Limb (tissue), 2 donors: ENCODE measurements around the gene SRF.
"Not testable (repeated sequence)": the region's sequence is repeated elsewhere in the genome, so short reads cannot be mapped to it uniquely, and the experiment has no call there.

Source experiments
- DNase-seq, 2 donors: peaks; one replicate each; pipeline ENCODE4 v3.0.0-alpha.2; 2016; ENCODE audit errors: extremely low spot score in 2 of 2

The SRF gene

GRCh38 chr6:43170931-43171706, at the start of gene SRF:
Gene SRF (plus strand): TSS chr6:43171269. CDS start chr6:43171657, 388 bp downstream.
- peak; percentile 100 for DNase-seq

- DNase-seq = no peak
Measured at GRCh38 chr6:43122146-43122545, 48.9 kb upstream of the SRF start.

DNA sequence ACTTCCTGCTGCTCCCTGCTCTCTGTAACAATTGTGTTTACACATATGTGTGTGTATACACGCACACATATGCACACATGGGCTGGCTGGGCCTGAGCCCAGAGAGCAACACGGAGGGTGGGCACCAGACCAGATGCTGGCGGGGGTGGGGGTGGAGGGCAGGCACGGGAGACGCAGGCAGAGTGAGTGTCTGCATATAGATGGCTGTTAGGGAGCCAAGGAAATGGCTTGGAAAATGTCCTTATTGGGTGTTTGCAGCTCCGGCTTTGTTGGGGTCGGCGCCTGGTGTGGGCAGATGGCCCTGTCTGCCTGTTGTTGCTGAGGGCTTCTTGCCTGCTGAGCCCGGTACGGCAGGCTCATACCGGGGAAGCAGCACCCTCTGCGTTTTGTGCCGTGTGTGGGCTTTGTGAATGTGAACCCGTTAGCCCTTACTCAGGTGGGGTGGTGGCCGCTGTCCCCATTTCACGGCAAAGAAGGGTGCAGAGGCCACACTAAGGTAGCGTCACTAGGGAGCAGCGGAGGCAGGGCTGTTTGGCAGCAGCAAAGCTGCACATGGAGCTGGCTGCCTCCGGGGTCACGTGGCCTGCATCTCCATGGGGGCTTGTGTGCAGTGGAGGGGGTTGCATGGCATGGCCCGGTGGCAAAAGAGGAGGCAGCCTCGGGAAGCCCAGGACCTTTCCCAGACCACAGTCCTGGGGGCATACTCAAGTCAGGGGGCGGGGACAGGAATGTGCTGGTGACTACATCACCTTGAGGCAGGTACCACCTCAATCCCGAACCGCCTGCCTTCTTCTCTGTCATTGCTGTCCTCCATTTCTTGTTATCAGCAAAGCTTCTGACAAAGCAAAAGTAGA, 47.4 kb upstream of the SRF start:
- no peak for DNase-seq

GRCh38 chr6:43124481-43124880, 46.6 kb upstream of the SRF start:
- no peak for DNase-seq

DNA sequence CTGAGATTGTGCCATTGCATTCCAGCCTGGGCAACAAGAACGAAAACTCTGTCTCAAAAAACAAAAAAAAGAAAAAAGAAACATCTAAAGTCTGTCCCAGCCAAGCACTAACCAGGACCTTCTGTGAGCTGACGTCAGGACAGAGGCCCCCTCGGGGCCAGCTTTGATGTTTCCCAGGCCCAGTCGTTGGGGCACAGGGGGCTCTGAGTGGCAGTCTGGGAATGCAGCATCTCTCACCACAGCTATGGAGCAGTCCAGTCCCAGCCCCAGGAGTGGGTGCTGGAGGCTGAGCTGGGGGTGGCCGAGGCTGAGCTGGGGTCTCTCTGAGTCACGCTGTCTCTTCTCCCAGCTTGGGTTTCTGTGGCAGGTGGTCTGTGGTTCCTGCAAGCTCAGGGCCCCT, 46.0 kb upstream of the SRF start:
- DNase-seq = peak in 1 of 2 donors; percentile 64

DNA sequence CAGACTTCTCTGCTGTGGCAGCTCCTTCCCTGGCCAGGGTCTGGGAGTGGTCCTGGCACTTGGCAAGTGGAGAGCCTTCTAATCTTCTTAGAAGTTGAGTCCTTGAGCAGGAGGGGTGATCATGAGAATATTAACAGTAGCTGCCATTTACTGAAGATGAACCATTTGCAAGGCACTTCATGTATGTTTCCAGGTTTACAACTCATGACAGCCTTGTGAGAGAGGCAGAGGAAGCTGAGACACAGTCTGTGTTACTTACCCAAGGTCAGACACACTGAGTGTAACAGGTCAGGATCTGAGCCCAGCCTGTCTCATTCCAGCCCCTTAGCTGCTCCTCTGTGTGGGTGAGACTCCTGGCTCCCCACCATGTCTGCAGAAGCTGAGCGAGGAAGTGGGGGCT, 45.5 kb upstream of the SRF start:
- no peak for DNase-seq

- no peak for DNase-seq
Measured at GRCh38 chr6:43127180-43127579, 43.9 kb upstream of the SRF start.

GRCh38 chr6:43127877-43128276, 43.2 kb upstream of the SRF start:
- DNase-seq = no peak

- no peak for DNase-seq
Measured at GRCh38 chr6:43128926-43129325, 42.1 kb upstream of the SRF start.

GRCh38 chr6:43129434-43130194, 41.5 kb upstream of the SRF start:
- DNase-seq = no peak

- no peak for DNase-seq
Measured at GRCh38 chr6:43130429-43130828, 40.6 kb upstream of the SRF start.

DNA sequence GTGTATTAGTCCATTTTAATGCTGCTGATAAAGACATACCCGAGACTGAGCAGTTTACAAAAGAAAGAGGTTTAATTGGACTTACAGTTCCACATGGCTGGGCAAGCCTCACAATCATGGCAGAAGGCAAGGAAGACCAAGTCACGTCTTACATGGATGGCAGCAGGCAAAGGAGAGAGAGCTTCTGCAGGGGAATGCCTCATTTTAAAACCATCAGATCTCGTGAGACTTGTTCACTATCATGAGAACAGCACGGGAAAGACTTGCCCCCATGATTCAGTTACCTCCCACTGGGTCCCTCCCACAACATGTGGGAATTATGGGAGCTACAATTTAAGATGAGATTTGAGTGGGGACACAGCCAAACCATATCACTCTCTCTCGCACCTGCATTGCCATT, 39.7 kb upstream of the SRF start:
- DNase-seq = not testable (repeated sequence)

DNA sequence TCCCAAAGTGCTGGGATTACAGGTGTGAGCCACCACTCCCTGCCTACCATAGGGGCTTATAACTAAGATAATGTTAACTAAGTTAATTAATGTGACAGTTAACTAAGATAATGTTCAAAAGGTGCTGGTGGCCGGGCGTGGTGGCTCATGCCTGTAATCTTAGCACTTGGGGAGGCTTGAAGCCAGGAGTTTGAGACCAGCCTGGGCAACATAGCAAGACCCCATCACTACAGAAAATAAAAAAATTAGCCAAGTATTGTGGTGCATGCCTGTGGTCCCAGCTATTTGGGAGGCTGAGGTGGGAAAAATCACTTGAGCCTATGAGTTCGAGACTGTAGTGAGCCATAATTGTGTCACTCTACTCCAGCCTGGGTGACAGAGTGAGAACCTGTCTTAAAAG, 32.8 kb upstream of the SRF start:
- no peak for DNase-seq

DNA sequence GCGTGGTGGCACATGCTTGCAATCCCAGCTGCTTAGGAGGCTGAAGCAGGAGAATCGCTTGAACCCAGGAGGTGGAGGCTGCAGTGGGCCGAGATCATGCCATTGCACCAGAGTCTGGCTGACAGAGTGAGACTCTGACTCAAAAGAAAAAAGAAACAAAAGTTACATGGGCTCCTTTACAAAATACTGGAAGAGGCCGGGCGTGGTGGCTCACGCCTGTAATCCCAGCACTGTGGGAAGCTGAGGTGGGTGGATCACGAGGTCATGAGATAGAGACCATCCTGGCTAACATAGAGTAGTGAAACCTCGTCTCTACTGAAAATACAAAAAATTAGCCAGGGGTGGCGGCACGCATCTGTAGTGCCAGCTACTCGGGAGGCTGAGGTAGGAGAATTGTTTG, 31.1 kb upstream of the SRF start:
- DNase-seq = not testable (repeated sequence)

DNA sequence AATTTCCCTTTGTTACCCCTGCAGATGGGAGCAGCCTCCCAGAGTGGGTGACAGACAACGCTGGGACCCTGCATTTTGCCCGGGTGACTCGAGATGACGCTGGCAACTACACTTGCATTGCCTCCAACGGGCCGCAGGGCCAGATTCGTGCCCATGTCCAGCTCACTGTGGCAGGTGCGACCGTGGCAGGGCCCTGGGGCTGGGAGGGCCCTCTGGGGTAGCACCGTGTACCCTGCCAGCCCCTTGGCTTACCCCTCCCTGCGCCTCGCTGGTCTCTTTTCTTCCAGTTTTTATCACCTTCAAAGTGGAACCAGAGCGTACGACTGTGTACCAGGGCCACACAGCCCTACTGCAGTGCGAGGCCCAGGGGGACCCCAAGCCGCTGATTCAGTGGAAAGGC, 29.4 kb upstream of the SRF start:
- no peak for DNase-seq

DNA sequence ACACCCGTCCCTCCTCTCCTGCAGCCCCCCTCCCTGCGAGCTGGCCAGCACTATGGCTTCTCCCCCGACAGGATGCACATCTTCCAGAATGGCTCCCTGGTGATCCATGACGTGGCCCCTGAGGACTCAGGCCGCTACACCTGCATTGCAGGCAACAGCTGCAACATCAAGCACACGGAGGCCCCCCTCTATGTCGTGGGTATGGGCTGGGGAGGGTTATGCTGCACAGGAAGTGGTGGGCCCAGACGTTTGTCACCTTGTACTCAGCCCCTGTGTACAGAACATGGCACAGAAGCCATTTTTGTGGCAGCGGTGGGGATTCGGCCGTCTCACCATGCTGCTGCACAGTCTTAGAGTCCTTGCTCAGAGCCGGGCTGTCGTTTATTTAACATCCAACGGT, 29.0 kb upstream of the SRF start:
- no peak for DNase-seq

GRCh38 chr6:43143235-43144128, 27.6 kb upstream of the SRF start:
- DNase-seq = peak; percentile 95 to 96

GRCh38 chr6:43144879-43145278, 26.2 kb upstream of the SRF start:
- no peak for DNase-seq

- DNase-seq = no peak
Measured at GRCh38 chr6:43146261-43146660, 24.8 kb upstream of the SRF start.

DNA sequence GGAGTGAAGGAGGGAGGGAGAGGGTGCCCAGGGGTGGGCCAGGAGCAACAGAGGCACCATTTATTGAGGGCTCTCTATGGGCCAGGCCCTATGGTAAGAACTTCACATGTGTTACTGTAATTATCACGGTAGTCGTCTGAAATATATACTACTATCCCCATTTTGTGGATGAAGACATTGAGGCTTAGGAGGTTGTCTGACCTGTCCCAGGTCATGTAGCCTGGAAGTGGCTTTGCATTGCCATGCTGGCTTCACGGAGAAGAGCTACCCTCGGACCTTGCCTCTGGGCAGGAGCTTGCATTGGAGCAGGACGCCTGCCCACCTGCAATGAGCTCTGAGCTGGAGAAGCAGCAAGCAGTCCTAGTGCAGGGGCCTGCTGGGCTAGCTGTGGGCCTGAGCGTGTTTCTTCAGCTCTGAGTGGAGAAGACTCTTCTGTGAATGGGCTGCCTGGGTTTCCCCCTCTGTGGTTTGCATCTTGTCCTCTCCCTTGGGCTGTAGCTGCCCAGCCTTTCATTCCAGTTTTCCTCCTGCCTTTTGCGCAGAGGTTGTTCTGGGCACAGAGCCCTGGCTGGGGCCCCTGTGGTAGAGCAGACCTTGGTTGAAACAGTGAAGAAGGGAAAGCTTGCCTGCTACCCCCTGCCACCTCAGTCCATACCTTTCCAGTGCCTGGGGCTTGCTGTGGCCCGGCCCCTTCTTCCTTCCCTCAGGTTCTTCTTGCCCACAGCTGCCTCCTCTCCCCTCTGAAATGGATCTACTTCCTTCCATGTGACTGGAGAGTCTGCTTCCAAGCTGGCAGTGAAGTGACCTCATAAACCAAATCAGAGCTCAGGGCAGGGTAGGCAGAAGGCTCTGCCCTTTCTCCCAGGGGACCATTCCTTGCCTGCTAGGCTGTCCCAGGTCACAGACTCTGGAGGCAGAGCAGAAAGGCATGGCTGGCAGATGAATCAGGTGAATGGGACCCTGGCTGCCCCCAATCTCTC, 24.1 kb upstream of the SRF start:
- no peak for DNase-seq
